Heart right ventricle (tissue), 16 donors: ENCODE data around the gene DHRS4L2. TPM values are rescaled to one million over a fixed set of nuclear protein-coding genes. Genes with fewer than 3 reads are reported as not detected.
"Not testable (repeated sequence)": the region's sequence is repeated elsewhere in the genome, so short reads cannot be mapped to it uniquely, and the experiment has no call there.

Source experiments
- ATAC-seq, 8 donors: fragments of 200-7000 bp; cut with Tn5 transposase; one replicate each; pipeline ENCODE4 v1.9.1; 2020; ENCODE audit warnings: mild to moderate bottlenecking in 8 of 8, moderate library complexity in 8 of 8, moderate number of reproducible peaks in 1 of 8
- DNase-seq, 2 donors: peaks; one replicate each; pipeline ENCODE4 v3.0.0-alpha.2; 2020
- H3K27ac ChIP-seq, 10 donors: fragments of 200-600 bp; sonication (generic) in 2 of 10; one replicate each; pipeline versions ENCODE4 v1.5.0 to v1.8.0; 2020 to 2022; ENCODE audit warnings: mild to moderate bottlenecking in 3 of 10
- H3K27me3 ChIP-seq, 7 donors: fragments of 200-600 bp; one replicate each; pipeline ENCODE4 v1.8.0; 2021 to 2022; ENCODE audit warnings: mild to moderate bottlenecking in 2 of 7
- H3K36me3 ChIP-seq, 9 donors: fragments of 200-600 bp; sonication (generic) in 1 of 9; one replicate each; pipeline versions ENCODE4 v1.5.0 to v1.8.0; 2020 to 2022; ENCODE audit warnings: mild to moderate bottlenecking in 2 of 9
- H3K4me1 ChIP-seq, 9 donors: fragments of 200-600 bp; sonication (generic) in 1 of 9; one replicate each; pipeline versions ENCODE4 v1.5.0 to v1.8.0; 2020 to 2022; ENCODE audit warnings: mild to moderate bottlenecking in 4 of 9
- H3K4me3 ChIP-seq, 10 donors: fragments of 200-600 bp; sonication (generic) in 2 of 10; one replicate each; pipeline versions ENCODE4 v1.5.0 to v1.8.0; 2020 to 2022; ENCODE audit warnings: mild to moderate bottlenecking in 7 of 10, moderate library complexity in 2 of 10
- H3K9me3 ChIP-seq, 11 donors: fragments of 200-600 bp in 10 of 11; sonication (generic) in 2 of 11; one replicate each; pipeline versions ENCODE4 v1.5.0 to v1.8.0; 2013 to 2022; ENCODE audit warnings: mild to moderate bottlenecking in 2 of 11, control low read depth in 1 of 11, moderate library complexity in 1 of 11
- WGBS, 2 donors: extraction: QIAGEN DNeasy Blood & Tissue Kit; methylation state at CpG; one replicate each; pipeline ENCODE4 v1.1.7; 2013; ENCODE audit warnings: inconsistent platforms in 1 of 2; 5-methylcytosine and 5-hydroxymethylcytosine counted together
- intact Hi-C, 10 donors: fragments of 100-400 bp; cut with DNase I; formaldehyde crosslinking; loops; one replicate each; pipeline versions ENCODE4 v1.11.1 to v1.14.2; 2022
- long read RNA-seq, 3 donors: library from polyadenylated mRNA; unstranded; transcript quantifications; one replicate each; pipeline ENCODE4 v2.0.0, GENCODE V29; 2020 to 2021
- polyA plus RNA-seq, 2 donors: library from polyadenylated mRNA; stranded (reverse); fragments of 200-250 nt; gene quantifications; one replicate each; pipeline ENCODE4 v1.2.3, GENCODE V29; 2013
- total RNA-seq, 10 donors: library from RNA; stranded (reverse); fragmentation: NEBNext Ultra II Directional in 3 of 10; extraction: Animal tissue kit (Norgen Biotek cat#: 25700) in 3 of 10; gene quantifications; one replicate each; pipeline versions ENCODE4 v1.2.1 to v1.2.4, GENCODE V29; 2021 to 2023
- TF ChIP-seq, protein P1 (sequence below), 9 donors: fragments of 200-600 bp; sonication (generic) in 2 of 9; IDR thresholded peaks; one replicate each; pipeline versions ENCODE4 v1.5.0 to v1.8.0; 2021 to 2022; ENCODE audit warnings: antibody characterized with exemption in 9 of 9, mild to moderate bottlenecking in 5 of 9, moderate library complexity in 1 of 9
- donor health status: Arrhythmogenic right ventricular cardiomyopathy.
- donor health status: ischemic (EF 13 %, LVEDD 7.1; RV severe dilation, severe dysfunction).
- donor health status: healthy with polysubstance abuse.
- donor health status: DM: no; HTN: yes; CAD: no.
- donor health status: DM: no; HTN: no; CAD: no.
- donor health status: ischemic (EF 25% LVEDD 6.9; RV normal size, moderate dysfunction).
- donor health status: ischemic (EF 25% LVEDD 5.7; RV mildly dilated, moderate dysfunction).
- donor health status: healthy.
- donor health status: DM: yes; HTN: yes; CAD: no.
- donor health status: Ischemic cardiomyopathy.
- donor health status: ischemic (EF 35%, LVEDD 5.7; RV mildly dilated, moderate dysfunction).
- donor health status: nonischemic (EF 11% LVEDD 7.7; RV severe dilation, severe dysfunction).
- donor health status: DM: yes; HTN: yes; CAD: no.
- donor health status: PGD.
- donor health status: ischemic (EF 29% LVEDD 5.4; RV normal size, mild dysfunction).
- donor health status: nonischemic (EF 23%, LVEDD 6.1; RV moderate dilation, normal function).

DHRS4L2 gene
- total RNA-seq: 10 to 100 TPM; 22.9 to 38.0 (median 30.7) TPM
- 10 to 100 TPM; 25.5 to 52.4 TPM for polyA plus RNA-seq
- long read RNA-seq, donor 1, transcript DHRS4L2-202 (5 exons, 1,117 nt): major isoform, 14 of 20 reads
- long read RNA-seq, donor 1, partial matches to known transcripts: 1 of 20 reads
- long read RNA-seq, donor 1, other reads (novel, unspliced or antisense): 3 of 20 reads
- long read RNA-seq, donor 2, transcript DHRS4L2-202 (5 exons, 1,117 nt): major isoform, 11 of 20 reads
- long read RNA-seq, donor 2, partial matches to known transcripts: 1 of 20 reads
- long read RNA-seq, donor 2, other reads (novel, unspliced or antisense): 4 of 20 reads
- long read RNA-seq, donor 3, transcript DHRS4L2-201 (8 exons, 1,370 nt): major isoform, 7 of 14 reads
- long read RNA-seq, donor 3, partial matches to known transcripts: 2 of 14 reads
- long read RNA-seq, donor 3, other reads (novel, unspliced or antisense): 4 of 14 reads

DNA sequence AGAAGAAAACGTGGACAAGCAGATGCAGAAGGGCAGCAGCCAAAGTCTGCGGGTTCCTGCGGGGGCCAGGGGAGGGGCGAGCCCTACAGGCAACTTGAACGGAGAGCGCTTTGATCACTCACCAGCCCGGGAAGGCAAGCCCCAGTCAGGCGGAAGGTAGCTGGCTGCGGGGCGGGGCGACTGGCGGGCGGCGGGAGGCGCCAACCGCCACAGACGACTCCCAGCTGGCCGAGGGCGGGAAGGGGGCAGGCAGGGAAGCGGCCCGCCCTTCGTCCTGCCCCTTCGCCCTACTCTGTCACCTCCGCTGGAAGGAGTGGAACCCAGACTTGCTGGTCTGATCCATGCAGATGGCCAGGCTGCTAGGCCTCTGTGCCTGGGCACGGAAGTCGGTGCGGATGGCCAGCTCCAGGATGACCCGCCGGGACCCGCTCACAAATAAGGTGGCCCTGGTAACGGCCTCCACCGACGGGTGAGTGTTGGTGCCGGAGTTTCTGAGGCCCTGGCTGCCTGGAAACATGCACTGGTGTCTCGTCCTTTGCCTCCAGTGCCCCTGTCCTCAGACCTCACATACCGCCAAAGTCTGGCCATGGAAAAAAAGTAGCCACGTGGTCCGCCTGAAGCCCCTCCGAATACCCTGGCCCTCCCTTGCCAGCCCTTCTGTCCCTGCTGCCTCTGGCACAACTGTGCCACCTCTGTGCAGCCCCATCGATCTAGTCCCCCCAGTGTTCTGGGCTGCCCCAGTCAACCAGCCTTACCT is at the start of gene DHRS4L2:
DHRS4L2 (plus strand) TSS at position 323 of the 757 bp plus-strand sequence; CDS start at position 342, 19 bp downstream.
- intact Hi-C loops: loop anchor here in 4 of 10 donors (5.0 to 10.0 kb wide), 4 partner anchors 49 to 116 kb away; partner anchors contain the start of gene PCK2 (in 1 of the 4)
- H3K36me3 ChIP-seq, H3K9me3 ChIP-seq, H3K27me3 ChIP-seq: not testable (repeated sequence)
- H3K27ac ChIP-seq: peak within 1 kb of the TSS in 9 of 10 donors; percentile 47 to 84 (median 80)
- peaks cover 0 to 43% (median 13%) of the 10 kb centered on the region in 9 donors for H3K4me1 ChIP-seq
- WGBS, 2 donors: 7 to 12% methylated on average over 38 to 40 of the region's 40 CpGs
- H3K4me3 ChIP-seq: peak within 1 kb of the TSS in 9 of 10 donors; percentile 41 to 69 (median 52)
- TF ChIP-seq, protein P1, sequence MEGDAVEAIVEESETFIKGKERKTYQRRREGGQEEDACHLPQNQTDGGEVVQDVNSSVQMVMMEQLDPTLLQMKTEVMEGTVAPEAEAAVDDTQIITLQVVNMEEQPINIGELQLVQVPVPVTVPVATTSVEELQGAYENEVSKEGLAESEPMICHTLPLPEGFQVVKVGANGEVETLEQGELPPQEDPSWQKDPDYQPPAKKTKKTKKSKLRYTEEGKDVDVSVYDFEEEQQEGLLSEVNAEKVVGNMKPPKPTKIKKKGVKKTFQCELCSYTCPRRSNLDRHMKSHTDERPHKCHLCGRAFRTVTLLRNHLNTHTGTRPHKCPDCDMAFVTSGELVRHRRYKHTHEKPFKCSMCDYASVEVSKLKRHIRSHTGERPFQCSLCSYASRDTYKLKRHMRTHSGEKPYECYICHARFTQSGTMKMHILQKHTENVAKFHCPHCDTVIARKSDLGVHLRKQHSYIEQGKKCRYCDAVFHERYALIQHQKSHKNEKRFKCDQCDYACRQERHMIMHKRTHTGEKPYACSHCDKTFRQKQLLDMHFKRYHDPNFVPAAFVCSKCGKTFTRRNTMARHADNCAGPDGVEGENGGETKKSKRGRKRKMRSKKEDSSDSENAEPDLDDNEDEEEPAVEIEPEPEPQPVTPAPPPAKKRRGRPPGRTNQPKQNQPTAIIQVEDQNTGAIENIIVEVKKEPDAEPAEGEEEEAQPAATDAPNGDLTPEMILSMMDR (IDR thresholded peaks at IDR 0.05): peak in 2 of 9 donors; percentile 9 to 18
- ATAC-seq (peak; percentile 95 to 99 (median 96)), DNase-seq (peak; percentile 86 to 89)

DNA sequence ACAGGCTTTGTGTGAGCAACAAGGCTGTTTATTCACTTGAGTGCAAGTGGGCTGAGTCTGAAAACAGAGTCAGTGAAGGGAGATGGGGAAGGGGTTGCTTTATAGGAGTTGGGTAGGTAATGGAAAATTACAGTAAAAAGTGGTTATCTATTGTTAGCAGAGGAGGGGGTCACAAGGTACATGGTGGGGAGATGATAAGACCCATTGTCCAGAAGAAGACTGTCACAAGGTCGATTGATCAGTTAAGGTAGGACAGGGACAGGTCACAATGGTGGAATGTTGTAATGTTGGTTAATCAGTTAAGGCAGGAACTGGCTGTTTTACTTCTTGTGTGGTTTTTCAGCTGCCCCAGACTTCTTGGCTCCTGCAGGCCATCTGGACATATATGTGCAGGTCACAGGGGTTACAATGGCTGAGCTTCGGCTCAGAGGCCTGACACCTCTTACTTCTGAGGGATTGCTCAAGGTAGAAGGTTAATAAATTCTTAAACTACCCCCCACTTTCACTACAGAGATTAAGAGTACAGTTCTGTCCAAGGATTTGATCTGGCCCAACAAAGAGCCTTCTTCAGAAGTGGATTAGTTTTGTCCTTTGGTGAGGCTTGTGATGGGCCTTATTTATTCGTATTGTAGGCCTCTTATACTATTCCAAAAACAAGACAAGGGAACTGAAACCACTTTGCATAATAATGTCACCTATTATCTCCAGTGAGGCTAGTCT is 49.0 kb upstream of the DHRS4L2 start:
- ATAC-seq: no peak
- no peaks in the 10 kb centered on the region for H3K27me3 ChIP-seq
- TF ChIP-seq, protein P1 (IDR thresholded peaks at IDR 0.05): no peak
- H3K4me1 ChIP-seq: peaks cover 0 to 11% (median 0%) of the 10 kb centered on the region in 9 donors
- WGBS, 2 donors: 79 to 81% methylated on average over 3 of the region's 3 CpGs
- no peak overlapping the region for H3K4me3 ChIP-seq
- intact Hi-C loops: loop anchor here in 2 of 10 donors (10.0 kb wide), 2 partner anchors 215 to 355 kb away; no protein-coding TSS in a partner anchor
- no peaks in the 10 kb centered on the region for H3K9me3 ChIP-seq
- peaks cover 0 to 25% (median 4%) of the 10 kb centered on the region in 9 donors for H3K36me3 ChIP-seq
- no peak overlapping the region for H3K27ac ChIP-seq
- DNase-seq: no peak

DNA sequence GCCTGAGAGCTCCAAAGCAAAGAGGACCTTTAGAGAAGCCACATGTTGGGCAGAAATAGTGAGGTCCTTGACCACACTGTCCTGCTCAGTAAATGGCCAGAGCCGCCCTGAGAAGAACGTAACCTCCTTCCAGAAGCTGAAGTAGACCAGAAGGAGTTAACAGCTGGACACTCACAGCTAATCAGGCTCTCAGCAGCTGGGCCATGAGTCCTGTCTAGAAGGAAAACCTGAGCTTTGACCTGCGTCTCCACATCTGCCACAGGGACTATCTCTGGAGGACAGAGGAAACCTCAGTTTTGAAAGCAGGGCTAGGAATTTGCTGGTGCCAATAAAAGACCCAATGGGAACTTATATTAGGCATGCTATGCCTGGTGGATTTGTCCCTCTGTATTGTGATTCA is 47.5 kb upstream of the DHRS4L2 start:
- peaks cover 0 to 14% (median 0%) of the 10 kb centered on the region in 9 donors for H3K4me1 ChIP-seq
- H3K36me3 ChIP-seq: peaks cover 0 to 25% (median 4%) of the 10 kb centered on the region in 9 donors
- no peak overlapping the region for H3K4me3 ChIP-seq
- intact Hi-C loops: no loop called here
- no peak for ATAC-seq
- TF ChIP-seq, protein P1 (IDR thresholded peaks at IDR 0.05): no peak
- H3K27ac ChIP-seq: no peak overlapping the region
- H3K9me3 ChIP-seq: no peaks in the 10 kb centered on the region
- WGBS, 2 donors: 50 to 91% methylated on average over 3 of the region's 3 CpGs
- no peak for DNase-seq
- H3K27me3 ChIP-seq: no peaks in the 10 kb centered on the region

DNA sequence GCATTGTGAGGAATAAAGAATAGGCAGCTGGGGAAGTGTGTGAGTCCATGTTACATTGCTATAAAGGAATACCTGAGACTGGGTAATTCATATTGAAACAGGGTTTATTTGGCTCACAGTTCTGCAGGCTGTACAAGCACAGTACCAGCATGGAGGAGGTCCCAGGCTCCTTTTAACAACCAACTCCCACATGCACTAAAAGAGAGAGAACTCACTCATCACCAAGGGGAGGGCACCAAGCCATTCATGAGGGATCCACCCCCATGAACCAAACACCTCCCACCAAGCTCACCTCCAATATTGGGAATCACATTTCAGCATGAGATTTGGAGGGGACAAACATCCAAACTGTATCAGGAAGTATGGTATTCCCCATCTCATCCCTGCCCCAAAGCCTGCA is 47.1 kb upstream of the DHRS4L2 start:
- Histone ChIP-seq H3K36me3 (peaks cover 0 to 25% (median 4%) of the 10 kb centered on the region in 9 donors), H3K9me3 (no peaks in the 10 kb centered on the region), H3K4me1 (peaks cover 0 to 14% (median 0%) of the 10 kb centered on the region in 9 donors), H3K4me3 (no peak overlapping the region), H3K27ac (no peak overlapping the region), H3K27me3 (no peaks in the 10 kb centered on the region)
- no peak for ATAC-seq
- TF ChIP-seq, protein P1 (IDR thresholded peaks at IDR 0.05): no peak
- no peak for DNase-seq
- intact Hi-C loops: no loop called here
